HFF-Myc (cell line): Measurements from ENCODE around the gene SPCS1.

ENCODE experiments used
- DNase-seq: peaks from one replicate; pipeline ENCODE4 v3.0.0-alpha.2; 2011; ENCODE audit warnings: low read depth; ENCODE audit errors: extremely low read depth
- H3K4me3 ChIP-seq: replicated peaks from 2 replicates; pipeline ENCODE4 v1.5.1; 2011; ENCODE audit warnings: low read depth, mild to moderate bottlenecking, control low read depth, low read length
- TF ChIP-seq, protein P1 (sequence below): IDR thresholded peaks from 2 replicates; pipeline ENCODE4 v1.5.1; 2012; ENCODE audit warnings: mild to moderate bottlenecking, low read depth, low read length, control low read depth; ENCODE audit errors: missing control alignments

Gene SPCS1

GRCh38 chr3:52684184-52684583 lies 21.7 kb upstream of the SPCS1 start:
- H3K4me3 ChIP-seq, result peak overlapping the region; percentile 78; the same call in 1 of the 2 replicates
- TF ChIP-seq, protein P1, sequence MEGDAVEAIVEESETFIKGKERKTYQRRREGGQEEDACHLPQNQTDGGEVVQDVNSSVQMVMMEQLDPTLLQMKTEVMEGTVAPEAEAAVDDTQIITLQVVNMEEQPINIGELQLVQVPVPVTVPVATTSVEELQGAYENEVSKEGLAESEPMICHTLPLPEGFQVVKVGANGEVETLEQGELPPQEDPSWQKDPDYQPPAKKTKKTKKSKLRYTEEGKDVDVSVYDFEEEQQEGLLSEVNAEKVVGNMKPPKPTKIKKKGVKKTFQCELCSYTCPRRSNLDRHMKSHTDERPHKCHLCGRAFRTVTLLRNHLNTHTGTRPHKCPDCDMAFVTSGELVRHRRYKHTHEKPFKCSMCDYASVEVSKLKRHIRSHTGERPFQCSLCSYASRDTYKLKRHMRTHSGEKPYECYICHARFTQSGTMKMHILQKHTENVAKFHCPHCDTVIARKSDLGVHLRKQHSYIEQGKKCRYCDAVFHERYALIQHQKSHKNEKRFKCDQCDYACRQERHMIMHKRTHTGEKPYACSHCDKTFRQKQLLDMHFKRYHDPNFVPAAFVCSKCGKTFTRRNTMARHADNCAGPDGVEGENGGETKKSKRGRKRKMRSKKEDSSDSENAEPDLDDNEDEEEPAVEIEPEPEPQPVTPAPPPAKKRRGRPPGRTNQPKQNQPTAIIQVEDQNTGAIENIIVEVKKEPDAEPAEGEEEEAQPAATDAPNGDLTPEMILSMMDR, result no peak
- no peak for DNase-seq

DNA sequence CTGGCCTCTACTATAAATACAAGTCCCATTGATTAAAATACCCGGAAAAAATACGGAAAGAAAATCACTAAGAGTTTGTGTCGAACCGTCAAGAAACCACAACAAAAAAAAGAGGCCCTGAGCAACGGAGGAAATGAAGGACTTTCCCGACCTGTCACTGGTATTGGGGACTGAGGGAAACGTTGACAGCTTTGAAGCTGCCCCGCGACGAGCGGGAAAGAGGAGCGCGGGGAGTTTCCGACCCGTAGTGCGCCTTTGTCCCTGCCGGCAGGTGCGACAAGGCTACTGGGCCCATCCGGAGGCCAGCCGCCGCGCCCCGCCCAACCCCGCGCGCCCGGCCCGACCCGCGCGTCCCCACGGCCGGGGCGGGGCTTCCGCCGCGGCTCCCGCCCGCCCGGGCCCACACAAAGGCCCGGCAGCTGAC lies 20.6 kb upstream of the SPCS1 start:
- H3K4me3 ChIP-seq, result peak overlapping the region; percentile 78
- no peak for DNase-seq
- TF ChIP-seq, protein P1, result no peak

GRCh38 chr3:52685709-52686691 lies 19.9 kb upstream of the SPCS1 start, which contains the start of the genes GNL3 and PBRM1:
Gene GNL3, plus strand, starts transcription at chr3:52686032. Its CDS starts 61 bp downstream, at chr3:52686093.
Gene PBRM1, minus strand, starts transcription at chr3:52685913.
- peak; percentile 76 for DNase-seq
- TF ChIP-seq, protein P1, result no peak

GRCh38 chr3:52688266-52688665 lies 17.6 kb upstream of the SPCS1 start:
- H3K4me3 ChIP-seq, result peak overlapping the region; percentile 78
- TF ChIP-seq, protein P1, result no peak
- DNase-seq, result no peak

More at GRCh38 chr3:52685709-52686691, 19.9 kb upstream of the SPCS1 start, which contains the start of the genes GNL3 and PBRM1:
- peak within 1 kb of the TSS; percentile 78 for H3K4me3 ChIP-seq

DNA sequence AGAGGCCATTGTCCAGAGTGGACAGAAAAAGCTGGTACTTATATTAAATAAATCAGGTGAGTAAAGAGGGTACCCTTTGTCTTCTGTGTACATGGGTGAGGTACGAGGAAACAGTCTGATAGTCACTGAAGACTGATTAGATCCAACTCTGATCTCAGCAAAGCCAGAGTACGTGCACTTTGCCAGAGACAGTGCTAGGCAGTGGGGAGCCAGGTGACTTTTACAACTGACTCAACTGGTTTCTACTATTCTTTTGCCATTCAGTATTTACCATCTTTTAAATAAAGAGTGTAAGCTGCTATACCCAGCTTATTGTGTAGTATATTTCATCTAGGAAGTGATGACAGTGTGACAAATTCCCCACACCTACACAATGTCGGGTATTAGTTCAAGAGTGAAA lies 16.8 kb upstream of the SPCS1 start:
- TF ChIP-seq, protein P1, result no peak
- no peak for DNase-seq
- peak overlapping the region; percentile 78; the same call in 1 of the 2 replicates for H3K4me3 ChIP-seq

DNA sequence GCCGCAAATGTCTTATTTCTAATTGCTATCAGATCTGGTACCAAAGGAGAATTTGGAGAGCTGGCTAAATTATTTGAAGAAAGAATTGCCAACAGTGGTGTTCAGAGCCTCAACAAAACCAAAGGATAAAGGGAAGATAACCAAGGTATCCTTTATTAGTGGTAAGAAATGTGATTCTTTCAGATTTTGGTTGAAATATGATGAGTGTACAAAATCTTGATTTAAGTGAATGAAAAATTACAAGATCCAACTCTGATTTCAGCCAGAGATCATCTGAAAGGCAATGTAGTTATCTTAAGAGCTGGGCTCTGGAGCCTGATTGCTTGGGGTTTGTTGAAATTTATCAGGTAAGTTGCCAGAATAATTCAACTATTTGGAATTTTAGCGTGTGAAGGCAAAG lies 15.3 kb upstream of the SPCS1 start:
- no peak for DNase-seq
- no peak overlapping the region for H3K4me3 ChIP-seq
- TF ChIP-seq, protein P1, result no peak
